ENCODE results near the gene CFAP58.

The CFAP58 gene

GRCh38 chr10:104336821-104337467 lies 16.7 kb upstream of the CFAP58 start:
- peak in 2 of 4 experiments; percentile 26 to 28 for DNase-seq

GRCh38 chr10:104337521-104337984 lies 16.1 kb upstream of the CFAP58 start:
- DNase-seq, result peak; percentile 86 to 88 (median 86)

GRCh38 chr10:104337985-104338735 lies 15.5 kb upstream of the CFAP58 start, which contains the start of gene ITPRIP:
Gene ITPRIP (minus strand): TSS chr10:104338465. CDS start chr10:104316051, 22,414 bp downstream.
- peak; percentile 83 to 92 (median 92) for DNase-seq

- DNase-seq, result peak in 1 of 4 experiments; percentile 43
Measured at GRCh38 chr10:104339469-104340110, 14.0 kb upstream of the CFAP58 start.

- DNase-seq, result no peak
Measured at GRCh38 chr10:104340111-104340526, 13.5 kb upstream of the CFAP58 start.

- no peak for DNase-seq
Measured at GRCh38 chr10:104340641-104341040, 13.0 kb upstream of the CFAP58 start.

- DNase-seq, result no peak
Measured at GRCh38 chr10:104342941-104343411, 10.7 kb upstream of the CFAP58 start.

- no peak for DNase-seq
Measured at GRCh38 chr10:104344219-104344618, 9.4 kb upstream of the CFAP58 start.

- DNase-seq, result no peak
Measured at GRCh38 chr10:104345515-104345914, 8.1 kb upstream of the CFAP58 start.

- no peak for DNase-seq
Measured at GRCh38 chr10:104345941-104346340, 7.7 kb upstream of the CFAP58 start.

GRCh38 chr10:104347295-104348045 lies 6.2 kb upstream of the CFAP58 start:
- peak in 1 of 4 experiments; percentile 22 for DNase-seq

GRCh38 chr10:104348601-104349000 lies 5.0 kb upstream of the CFAP58 start:
- no peak for DNase-seq

GRCh38 chr10:104349623-104350126 lies 4.0 kb upstream of the CFAP58 start:
- peak; percentile 63 to 90 (median 80) for DNase-seq

GRCh38 chr10:104350127-104350635 lies 3.5 kb upstream of the CFAP58 start:
- DNase-seq, result peak; percentile 44 to 76 (median 59)

GRCh38 chr10:104351061-104351702 lies 2.5 kb upstream of the CFAP58 start:
- peak; percentile 68 to 95 (median 87) for DNase-seq

- peak in 3 of 4 experiments; percentile 18 to 45 (median 33) for DNase-seq
Measured at GRCh38 chr10:104351919-104352318, 1.7 kb upstream of the CFAP58 start.

GRCh38 chr10:104359811-104360210 lies 6.2 kb downstream of the CFAP58 start:
- DNase-seq, result peak in 2 of 4 experiments; percentile 51 to 54

- no peak for DNase-seq
Measured at GRCh38 chr10:104367904-104368303, 14.3 kb downstream of the CFAP58 start.

- DNase-seq, result no peak
Measured at GRCh38 chr10:104368381-104368780, 14.7 kb downstream of the CFAP58 start.

- no peak for DNase-seq
Measured at GRCh38 chr10:104371753-104372152, 18.1 kb downstream of the CFAP58 start.

GRCh38 chr10:104374591-104374990 lies 21.0 kb downstream of the CFAP58 start:
- peak in 2 of 4 experiments; percentile 32 to 46 for DNase-seq

All from suppressor macrophage (primary cell).